HG03159 (cell line): ENCODE data around the gene ZBTB20.

Experiments used
- ATAC-seq: cut with Tn5 transposase; IDR thresholded peaks from one replicate; pipeline ENCODE4 v1.9.1; 2021; ENCODE audit warnings: mild to moderate bottlenecking, moderate library complexity; ENCODE audit not compliant: unreplicated experiment

Gene ZBTB20

DNA sequence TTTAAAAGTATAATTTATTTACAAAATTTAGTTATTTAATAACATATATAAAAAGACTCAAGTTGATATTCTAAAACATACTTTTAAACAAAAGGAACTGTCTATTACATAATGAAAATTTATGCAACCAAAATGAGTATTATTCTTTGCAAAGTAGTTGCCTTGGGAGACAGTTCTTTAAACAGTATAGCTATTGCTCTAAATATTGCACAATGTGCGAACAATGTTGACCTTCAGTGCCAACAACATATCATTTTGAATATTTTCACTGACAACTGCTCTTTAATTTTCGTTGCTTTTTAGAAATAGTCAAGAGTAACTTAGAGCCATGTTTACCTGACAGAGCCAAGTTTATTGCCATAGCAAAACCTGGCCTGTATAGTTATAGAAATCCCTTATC lies 124.9 kb downstream of the ZBTB20 start:
- ATAC-seq = no peak

DNA sequence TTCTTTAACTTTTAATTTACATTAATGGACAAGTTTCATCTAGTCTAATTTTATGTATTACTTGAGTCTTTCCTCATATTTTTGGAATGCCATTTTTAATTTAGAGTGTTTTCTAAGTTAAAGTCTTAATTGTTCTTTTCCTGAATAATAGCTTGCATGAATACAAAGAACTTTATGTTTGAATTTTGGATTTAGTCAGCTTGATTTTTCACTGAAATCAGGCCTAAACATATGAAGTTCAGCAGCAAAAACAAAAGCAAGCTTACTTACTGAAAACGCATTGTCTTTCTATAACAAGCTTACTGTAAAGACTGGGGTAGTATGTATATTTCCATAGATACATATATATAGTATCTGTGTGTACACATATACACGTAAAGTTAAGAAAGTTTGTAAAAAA lies 126.0 kb downstream of the ZBTB20 start:
- ATAC-seq = no peak

DNA sequence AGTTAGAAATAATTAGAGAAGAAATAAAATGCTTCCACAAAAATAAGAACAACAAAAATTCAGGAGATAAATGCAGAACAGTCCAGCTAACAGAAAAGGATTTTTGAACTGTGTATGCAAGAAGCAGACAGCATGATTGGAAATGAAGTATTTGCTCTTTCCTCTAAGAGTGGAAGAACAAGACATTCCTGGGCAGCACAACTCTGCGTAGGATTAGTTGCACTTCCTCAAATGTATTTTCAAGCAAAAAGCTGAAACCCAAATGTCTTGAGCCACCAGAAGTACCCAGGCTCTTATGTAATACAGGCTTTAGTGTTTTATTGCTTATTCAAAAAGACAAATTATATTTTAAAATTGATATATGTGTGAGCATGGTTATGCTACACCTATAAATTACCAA lies 127.2 kb downstream of the ZBTB20 start:
- no peak for ATAC-seq

DNA sequence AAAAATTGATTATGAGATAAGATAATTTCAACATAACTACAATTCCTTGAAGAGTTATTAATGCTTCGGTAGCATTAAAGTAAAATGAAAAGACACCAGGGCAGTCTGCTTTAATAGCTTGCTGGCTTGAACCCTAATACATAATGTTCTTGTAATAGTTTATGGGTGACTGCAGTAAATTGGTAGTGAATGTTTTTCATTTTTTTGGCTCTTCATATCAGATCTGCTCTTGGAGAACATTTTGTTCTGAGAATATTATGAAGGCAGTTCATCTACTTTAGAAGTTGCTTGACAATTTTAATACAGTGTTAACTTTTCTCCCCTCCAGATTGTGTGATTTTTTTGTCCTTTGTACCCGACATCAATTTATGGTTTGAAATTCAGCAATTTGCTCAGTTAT lies 128.4 kb downstream of the ZBTB20 start:
- no peak for ATAC-seq

DNA sequence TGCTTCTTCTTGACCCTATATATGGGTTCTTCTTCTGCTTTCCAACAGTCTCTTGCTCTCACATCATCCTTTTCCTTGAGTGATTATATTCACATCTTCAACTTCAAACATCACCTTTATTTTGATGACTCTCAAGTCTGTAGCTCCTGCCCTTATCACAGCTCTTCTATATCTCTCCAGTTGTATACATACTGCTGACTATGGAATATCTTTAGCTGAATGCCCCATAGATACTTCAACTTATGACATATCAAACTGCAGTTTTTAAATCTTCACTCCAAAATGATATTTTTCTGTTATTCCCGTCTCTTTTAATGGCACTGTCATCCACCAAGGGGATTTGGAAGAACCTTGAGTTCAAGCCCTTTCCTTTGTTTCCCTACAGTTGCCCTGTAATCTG lies 139.1 kb downstream of the ZBTB20 start:
- no peak for ATAC-seq

DNA sequence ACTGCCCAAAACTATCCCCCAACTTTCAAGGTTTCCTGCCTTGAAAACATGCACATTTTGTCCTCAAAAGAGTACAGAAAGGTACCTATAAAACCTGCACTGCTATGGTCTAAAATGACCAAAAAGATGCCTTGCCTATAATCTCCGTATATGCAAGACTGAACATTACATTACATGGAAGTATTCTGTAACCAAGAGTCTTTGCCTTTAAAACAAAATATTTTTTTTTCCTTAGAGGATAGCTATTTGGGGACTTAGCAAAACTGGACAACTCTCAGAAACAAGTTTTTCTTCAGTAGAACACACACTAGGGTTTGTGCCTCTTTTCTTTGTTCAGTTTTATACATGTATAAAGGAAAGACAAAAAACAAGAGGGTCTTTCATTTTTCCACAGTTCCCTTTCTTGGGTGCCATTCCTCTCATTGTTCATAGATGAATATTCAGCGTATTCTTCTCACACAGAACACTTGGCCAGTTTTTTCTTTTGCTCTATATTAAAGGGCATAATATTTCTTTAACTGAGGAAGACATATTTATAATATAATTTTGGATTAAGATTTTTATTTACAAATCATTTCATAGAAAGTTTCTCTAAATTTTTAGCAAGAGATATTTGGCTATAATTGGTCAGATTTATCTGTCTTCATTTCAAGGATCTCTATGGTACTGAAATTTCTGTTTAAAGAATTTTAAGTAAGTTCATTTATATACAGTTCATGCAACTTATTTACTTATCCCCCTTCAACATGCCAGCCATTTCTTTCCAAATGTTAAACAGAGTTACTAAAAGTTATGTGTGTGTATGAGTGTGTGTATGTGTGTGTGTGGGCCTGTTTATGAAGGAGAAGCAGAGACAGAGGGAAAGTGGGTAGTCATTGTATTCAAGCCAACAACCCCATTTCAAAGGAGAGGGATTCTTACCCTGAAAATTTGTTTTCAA lies 142.6 kb downstream of the ZBTB20 start:
- ATAC-seq = no peak

DNA sequence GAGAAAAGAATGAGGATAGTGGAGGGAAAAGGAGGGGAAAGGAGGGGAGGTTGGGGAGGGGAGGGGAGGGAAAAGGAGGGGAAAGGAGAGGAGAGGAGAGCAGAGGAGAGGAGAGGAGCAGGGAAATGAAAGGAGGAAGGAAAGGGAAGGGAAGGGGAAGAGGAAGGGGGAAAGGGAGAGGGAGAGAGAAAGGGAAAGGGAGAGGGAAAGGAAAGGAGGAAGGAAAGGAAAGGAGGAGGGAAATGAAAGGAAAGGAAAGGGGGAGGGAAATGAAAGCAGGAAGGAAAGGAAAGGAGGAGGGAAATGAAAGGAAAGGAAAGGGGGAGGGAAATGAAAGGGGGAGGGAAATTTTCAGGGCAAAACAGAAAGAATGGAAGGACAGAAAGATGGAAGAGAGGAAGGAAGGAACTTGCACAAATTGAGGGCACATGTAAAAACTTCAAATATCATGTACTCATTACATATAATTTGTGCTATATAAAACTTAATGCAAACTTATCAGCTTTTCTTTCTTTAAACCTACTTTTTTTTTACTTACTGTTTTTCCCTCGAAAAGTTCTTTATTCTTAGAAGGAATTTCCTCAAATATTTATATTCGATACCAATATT lies 148.0 kb downstream of the ZBTB20 start:
- ATAC-seq = no peak

DNA sequence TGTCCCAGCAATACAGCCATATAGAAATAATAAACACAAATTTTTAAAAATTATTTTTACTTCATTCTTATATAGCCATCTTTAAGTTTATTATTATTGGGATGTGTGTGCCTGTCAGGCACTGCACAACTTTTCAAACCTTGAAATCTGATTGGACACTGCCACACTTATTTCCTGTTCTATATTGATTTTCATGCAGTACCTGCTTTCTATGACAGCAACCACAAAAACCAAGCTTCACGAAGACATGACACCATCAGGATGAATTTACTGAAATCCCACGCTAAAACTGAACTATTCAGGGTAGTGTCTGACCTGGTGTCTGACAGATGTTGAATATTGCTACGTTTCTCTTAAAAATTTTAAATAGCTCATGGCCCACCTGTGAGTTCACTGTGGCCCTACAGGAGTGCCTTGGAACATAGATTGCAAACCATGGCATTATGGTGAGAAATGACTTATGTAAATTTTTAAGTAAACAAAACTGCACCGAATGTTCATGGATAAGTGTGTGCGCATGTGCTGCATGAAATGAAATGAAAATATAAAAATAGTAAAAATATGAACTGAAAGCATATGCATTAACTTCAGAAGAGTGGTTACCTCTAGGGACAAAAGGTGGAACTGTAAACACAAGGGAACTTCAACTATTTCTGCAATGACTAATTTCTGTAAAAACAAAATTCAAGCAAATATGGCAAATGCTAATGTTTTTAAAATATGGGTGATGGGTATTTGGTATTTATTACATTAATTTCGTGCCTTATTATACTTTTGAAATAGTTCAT lies 152.3 kb downstream of the ZBTB20 start:
- ATAC-seq = peak; percentile 65

DNA sequence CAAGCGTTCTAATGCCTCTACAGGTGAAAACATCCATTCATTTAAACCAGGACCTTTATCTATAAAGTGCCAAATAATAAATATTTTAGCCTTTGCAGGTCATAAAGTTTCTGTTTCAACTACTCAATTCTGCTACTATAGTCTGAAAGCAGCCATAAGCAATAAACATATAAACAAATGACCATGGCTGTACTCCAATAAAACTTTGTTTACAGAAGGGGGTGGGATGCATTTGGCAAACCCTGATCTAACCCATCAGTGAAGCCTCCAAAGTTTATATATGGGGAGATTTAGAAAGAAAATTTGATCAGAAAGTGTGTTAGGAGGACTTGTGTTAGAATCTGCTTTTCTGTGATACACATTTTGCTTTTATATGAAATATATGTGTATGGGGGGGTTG lies 161.3 kb downstream of the ZBTB20 start:
- no peak for ATAC-seq

DNA sequence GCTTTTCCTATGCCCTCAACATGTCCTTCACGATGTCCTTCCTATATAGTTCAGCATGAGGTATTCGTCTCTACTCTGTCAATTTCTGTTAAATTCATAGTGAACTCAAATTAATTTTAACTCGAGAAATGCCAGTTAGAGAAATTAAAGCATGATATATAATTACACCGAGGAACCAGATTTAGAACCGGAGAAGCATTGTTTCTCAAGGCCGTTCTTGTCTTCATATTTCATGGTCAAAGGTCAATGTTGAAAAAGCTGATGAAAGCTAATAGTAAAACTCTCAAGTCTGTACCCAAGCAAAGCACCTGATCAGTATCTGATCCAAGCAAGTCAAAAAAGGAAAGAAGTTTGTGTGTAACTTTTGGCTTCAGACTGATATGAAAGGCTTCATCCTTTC lies 163.8 kb downstream of the ZBTB20 start:
- ATAC-seq = no peak

DNA sequence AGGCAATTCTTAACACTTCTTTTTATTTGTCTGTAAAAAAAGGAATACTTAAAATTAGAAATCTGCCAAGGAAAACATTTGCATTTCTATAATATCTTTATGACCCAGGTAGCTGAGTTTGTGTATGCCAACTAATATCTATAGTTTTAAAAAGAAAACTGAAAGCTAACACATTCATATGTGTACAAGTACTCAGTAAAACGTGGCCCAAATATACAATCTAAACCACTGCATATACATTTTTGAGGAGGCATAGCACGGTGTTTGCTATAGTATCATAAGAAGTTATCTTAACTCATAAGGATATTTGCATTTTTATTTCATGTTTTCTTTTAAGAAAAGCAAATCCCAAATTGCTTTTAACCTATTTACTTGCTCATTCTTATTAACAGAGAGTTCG lies 172.7 kb downstream of the ZBTB20 start:
- ATAC-seq = peak; percentile 95

DNA sequence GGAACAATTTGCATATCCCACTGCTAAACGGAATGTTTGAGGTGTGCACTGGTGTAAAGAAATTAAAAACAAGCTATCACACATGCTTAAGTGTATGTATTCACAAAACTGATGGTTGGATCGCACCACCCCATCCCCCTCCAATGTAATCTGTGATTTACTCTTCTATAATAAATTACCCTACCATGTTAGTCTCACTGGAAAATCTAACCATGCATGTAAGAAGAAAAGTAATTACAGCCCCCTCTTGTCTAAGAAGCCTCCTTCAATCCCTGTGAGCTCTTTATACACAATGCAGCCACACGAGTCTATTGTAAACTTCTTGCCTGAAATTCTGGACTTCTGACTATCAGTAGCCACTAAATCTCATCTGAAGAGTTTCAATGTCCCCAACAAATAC lies 173.6 kb downstream of the ZBTB20 start:
- no peak for ATAC-seq

DNA sequence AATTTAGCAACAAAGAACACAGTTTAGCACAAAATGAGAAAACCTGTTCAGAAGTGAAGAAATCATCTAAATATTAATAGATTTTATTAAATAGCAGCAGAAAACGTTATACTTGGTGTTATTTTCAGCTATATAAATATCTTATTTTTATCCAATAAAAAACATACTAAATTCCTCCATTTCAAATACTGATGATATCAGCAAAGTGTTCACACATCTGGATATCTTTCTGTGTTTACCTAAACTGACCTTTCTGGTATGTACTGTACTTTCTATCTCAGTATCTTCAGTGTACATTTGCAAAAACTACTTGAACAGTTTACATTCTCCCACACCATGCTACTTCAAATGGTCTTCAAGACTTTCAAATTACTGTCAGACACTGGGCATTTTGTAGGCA lies 179.9 kb downstream of the ZBTB20 start:
- ATAC-seq = no peak

DNA sequence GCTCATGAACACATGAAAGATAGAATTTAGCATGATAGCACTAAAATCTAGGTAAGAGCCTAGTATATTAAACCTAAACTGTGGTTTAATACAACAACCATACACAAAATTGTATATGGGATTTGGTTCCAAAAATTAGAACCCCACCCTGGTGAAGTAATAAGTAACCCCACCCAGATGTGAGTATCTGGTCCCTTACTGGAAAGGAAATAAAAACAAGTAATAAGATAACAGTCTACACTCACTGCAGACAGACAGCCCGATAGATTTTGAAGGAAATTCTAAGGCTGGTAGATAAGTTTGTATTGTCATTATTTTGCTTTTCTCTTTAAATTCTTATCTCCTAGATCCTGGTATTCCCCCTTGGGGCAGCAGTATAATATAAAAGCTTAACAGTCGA lies 184.9 kb downstream of the ZBTB20 start:
- ATAC-seq = no peak

DNA sequence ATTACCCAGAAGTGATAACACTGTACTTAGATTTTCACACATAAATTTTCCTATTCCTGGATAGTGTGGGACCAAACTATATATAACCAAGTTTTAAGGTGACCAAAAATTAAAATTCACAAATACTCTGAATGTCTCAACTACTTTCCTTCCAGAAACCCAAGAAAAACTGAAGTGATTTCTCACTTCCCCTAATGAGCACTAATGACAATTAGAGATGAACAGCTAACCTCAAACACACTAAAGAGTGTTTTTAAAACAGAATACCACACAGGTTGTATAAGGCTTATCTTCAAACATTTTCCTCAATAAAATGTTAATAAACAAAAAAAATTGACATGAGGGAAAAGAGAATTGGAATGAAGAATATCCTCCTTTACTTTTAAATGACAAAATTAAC lies 188.2 kb downstream of the ZBTB20 start:
- no peak for ATAC-seq

DNA sequence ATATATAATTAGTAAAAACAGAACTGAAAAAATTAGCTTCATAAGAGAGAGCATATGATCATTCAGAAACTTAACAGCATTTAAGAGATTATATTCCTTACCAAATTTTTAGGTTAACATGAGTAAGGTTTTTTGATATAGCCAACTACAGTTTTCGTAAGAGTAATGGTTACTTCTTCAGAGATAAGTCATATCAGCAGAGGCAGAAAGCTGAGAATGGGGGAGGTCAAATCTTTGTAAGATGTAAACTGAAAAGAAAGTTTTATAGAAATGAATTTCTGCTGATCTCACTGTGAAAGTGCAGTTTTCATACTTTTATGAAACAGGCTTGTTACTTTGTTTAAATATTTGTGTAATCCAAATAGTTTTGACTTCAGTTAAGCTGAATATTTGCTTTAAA lies 193.3 kb downstream of the ZBTB20 start:
- ATAC-seq = no peak

DNA sequence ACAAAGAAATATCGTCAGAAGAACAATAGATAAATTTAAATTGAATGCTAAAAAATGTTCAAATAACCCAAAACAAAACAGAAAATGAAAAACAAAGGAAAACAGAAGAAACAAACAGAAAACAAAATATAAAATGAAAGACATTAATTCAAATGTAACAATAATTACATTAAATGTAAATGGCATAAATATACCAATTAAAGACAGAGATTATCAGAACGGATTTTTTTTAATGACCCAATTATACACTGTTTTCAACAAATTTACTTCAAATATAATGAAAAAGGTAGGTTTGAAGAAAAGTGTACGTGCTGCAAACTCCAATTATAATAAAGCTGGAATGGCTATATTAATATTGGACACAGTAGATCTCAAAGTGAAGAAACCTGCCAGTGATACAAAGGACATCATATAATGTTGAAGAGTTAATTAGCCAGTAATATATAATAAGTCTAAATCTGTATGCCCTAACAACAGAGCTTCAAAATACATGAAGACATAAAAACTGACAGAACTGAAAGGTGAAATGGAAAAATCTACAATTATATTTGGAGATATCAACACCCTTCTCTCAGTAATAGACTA lies 193.8 kb downstream of the ZBTB20 start:
- no peak for ATAC-seq

DNA sequence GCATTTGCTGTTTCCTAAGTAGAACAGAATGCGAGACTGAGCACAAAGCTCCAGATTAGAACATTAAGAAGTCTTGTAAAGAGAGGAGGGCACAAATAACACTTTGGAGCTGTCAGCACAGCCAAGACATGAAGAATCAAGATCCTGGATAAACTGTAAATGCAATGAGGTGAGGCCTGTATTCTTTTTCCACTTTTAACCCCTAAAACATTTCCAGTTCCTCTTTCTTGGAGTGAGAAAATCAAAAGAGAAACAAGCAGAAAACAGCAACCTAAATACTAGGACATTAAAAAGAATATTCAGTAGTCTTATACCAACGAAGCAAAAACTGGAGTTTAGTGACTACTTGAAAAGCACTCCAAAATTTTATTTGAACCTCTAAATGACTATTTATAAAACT lies 204.3 kb downstream of the ZBTB20 start:
- no peak for ATAC-seq

DNA sequence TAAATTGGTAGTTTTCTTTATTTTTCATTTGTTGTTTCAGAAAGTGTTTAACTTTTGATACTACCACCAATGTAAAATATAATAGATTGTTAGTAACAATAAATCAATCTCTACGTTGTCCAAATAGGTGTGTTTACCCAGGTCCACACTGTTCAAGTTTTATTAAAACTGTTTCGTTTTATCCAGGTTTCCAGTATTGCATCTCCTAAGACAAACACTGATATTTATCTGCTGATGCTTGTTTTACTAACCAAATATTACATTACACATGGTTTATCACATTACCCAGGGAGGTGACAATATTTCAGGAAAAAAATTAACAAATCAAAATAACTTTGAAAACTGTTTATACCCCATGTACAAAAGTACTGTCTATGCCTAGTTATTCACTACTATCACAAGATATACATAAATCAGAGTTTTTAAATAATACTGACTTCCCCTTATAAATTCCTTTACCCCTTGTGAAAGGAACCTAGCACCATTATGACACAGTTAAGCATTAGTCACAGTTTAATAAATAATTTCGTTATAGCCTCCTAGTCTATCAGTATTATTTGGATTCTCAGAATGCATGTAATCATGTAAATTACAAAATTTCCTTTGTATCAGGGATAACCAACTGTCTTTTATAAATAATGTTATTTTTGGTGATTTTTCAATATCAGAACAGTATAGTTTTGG lies 205.3 kb downstream of the ZBTB20 start:
- no peak for ATAC-seq

DNA sequence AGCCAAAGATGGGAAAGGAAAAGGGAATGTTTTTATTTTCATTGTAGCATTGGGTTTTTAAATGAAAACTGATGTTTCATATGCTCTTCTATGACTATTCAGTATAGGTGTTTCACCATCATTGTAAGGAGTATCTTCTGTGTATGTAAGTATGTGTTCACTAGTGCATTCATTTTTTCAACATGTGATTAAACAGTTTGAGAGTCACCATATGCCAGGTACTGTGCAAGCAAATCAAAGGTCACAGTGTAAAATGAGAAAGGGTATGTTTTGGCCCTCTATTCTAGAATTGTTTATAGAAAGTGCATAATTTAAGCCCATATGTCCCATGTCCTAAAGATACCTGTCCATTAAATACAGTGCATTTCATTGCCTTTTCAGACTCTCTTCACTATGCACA lies 207.2 kb downstream of the ZBTB20 start:
- ATAC-seq = no peak

DNA sequence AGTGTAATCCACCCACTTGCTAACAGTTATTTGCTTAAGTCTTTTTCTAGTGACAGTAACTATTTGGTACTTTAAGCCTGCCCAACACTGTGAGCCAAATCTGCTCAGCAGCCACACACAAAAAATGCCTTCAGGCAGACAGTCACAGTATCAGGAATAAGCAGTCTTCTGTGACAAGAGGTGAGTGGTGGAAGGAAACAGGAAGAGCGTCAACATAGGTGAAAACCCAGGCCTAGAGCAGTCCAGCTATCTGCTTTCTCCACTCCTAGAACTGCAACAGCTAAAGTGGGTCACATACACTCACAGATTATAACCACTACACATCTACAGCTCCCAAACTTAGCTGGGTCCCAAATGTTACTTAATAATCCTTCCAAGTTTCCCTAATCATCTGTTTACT lies 213.7 kb downstream of the ZBTB20 start:
- ATAC-seq = no peak
